Measurements from ENCODE around the gene SLC44A4.
"Not testable (repeated sequence)": the region's sequence is repeated elsewhere in the genome, so short reads cannot be mapped to it uniquely, and the experiment has no call there.

The SLC44A4 gene

GRCh38 chr6:31878726-31879125 lies at the start of gene SLC44A4:
SLC44A4 (minus strand) TSS chr6:31878997; CDS start chr6:31878980, 17 bp downstream.
- no peak for DNase-seq

GRCh38 chr6:31928672-31928939 lies 49.8 kb upstream of the SLC44A4 start:
- no peak for DNase-seq

- no peak for DNase-seq
Observed at GRCh38 chr6:31927863-31928671, 49.3 kb upstream of the SLC44A4 start.

GRCh38 chr6:31927242-31927862 lies 48.6 kb upstream of the SLC44A4 start, which contains the start of gene C2:
C2 (plus strand) TSS chr6:31927717; CDS start chr6:31927753, 36 bp downstream.
- DNase-seq: no peak

GRCh38 chr6:31922942-31923341 lies 44.1 kb upstream of the SLC44A4 start:
- DNase-seq: no peak

- DNase-seq: no peak
Observed at GRCh38 chr6:31920811-31921210, 42.0 kb upstream of the SLC44A4 start.

- no peak for DNase-seq
Observed at GRCh38 chr6:31919624-31920303, 41.0 kb upstream of the SLC44A4 start.

- no peak for DNase-seq
Observed at GRCh38 chr6:31918069-31918720, 39.4 kb upstream of the SLC44A4 start.

- no peak for DNase-seq
Observed at GRCh38 chr6:31915756-31916155, 37.0 kb upstream of the SLC44A4 start.

- DNase-seq: no peak
Observed at GRCh38 chr6:31915351-31915750, 36.6 kb upstream of the SLC44A4 start.

GRCh38 chr6:31911826-31912585 lies 33.2 kb upstream of the SLC44A4 start:
- DNase-seq: no peak

- not testable (repeated sequence) for DNase-seq
Observed at GRCh38 chr6:31909298-31909697, 30.5 kb upstream of the SLC44A4 start.

GRCh38 chr6:31908791-31909190 lies 30.0 kb upstream of the SLC44A4 start:
- DNase-seq: no peak

- not testable (repeated sequence) for DNase-seq
Observed at GRCh38 chr6:31908255-31908654, 29.5 kb upstream of the SLC44A4 start.

GRCh38 chr6:31907158-31907813 lies 28.5 kb upstream of the SLC44A4 start:
- no peak for DNase-seq

- not testable (repeated sequence) for DNase-seq
Observed at GRCh38 chr6:31906727-31907126, 27.9 kb upstream of the SLC44A4 start.

- no peak for DNase-seq
Observed at GRCh38 chr6:31906122-31906521, 27.3 kb upstream of the SLC44A4 start.

- DNase-seq: no peak
Observed at GRCh38 chr6:31905041-31905440, 26.2 kb upstream of the SLC44A4 start.

- DNase-seq: no peak
Observed at GRCh38 chr6:31903957-31904356, 25.2 kb upstream of the SLC44A4 start.

- peak; percentile 98 for DNase-seq
Observed at GRCh38 chr6:31901953-31902643, 23.3 kb upstream of the SLC44A4 start, which contains the start of gene ZBTB12. ZBTB12 (minus strand) TSS chr6:31902086; CDS start chr6:31901305, 781 bp downstream.

GRCh38 chr6:31901415-31901952 lies 22.7 kb upstream of the SLC44A4 start:
- peak; percentile 77 for DNase-seq
